ENCODE results near the gene SPARCL1.
"Not testable (repeated sequence)": the region's sequence is repeated elsewhere in the genome, so short reads cannot be mapped to it uniquely, and the experiment has no call there.

Gene SPARCL1

DNA sequence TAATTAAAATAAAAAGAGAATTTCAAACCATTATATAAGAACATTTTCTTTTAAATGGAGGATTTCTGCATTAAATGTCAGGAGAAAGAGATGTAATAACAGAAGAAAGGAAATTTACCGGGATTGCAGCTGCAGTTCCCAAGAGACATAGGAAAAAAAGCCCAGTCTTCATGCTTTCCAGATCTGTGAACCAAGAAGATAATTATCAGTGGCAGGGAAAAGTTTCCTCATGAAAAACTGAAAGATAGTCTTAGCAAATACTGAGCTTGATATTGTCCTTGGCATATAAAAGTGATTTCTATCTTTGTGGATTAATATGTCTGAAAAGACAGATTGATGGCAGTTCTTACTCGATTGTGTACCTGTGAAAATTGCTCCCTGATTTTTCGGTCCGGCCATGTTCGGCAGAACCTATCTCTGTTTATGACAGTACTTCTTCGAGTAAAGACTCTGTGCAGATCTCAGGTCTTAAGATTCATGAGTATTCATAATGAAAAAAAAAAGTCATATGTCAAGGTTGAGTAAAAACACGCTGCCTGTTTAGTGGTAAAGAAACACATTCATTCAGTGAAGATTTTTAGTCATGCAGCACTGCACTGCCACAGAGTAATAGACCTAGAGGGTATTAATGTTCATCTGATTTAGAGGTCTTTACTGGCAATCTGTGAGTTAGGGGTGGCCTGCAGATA lies 29.6 kb downstream of the SPARCL1 start:
- no peak for DNase-seq

DNA sequence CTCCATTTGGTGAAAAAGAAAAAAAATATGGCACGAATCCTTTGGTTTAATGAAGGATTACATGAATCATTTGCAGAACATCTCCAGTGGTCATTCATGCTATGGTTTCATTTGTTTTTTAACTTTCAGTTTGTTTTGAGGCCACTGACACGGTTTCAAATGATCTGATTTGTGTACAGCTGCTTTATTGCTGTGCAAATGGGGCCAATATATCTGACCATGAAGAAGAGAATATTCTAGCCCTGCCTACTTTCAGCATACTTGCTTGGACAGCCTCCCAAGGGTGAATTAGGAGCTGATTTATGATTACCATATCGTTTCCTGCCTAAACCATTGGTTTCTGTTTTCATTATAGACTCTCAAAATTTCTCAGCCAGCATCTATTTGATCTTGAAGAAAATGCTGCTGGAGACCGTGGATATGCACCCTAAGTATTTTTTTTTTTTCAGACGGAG lies 30.7 kb downstream of the SPARCL1 start:
- DNase-seq, result no peak

DNA sequence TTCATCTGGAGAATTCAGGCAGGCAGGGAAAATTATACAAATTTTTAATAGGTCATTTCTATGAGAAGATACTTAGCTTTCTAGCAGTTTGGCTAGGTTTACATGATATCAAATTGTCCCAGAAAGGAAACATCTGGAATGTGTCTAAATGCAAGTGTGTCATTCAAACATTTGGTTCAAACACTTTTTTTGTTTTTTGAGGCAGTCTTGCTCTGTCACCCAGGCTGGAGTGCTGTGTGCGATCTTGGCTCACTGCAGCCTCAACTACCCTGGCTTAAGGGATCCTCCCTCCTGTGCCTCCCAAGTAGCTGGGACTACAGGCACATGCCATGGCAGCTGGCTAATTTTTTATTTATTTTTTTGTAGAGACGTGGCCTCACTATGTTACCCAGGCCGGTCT lies 31.6 kb downstream of the SPARCL1 start:
- no peak for DNase-seq

DNA sequence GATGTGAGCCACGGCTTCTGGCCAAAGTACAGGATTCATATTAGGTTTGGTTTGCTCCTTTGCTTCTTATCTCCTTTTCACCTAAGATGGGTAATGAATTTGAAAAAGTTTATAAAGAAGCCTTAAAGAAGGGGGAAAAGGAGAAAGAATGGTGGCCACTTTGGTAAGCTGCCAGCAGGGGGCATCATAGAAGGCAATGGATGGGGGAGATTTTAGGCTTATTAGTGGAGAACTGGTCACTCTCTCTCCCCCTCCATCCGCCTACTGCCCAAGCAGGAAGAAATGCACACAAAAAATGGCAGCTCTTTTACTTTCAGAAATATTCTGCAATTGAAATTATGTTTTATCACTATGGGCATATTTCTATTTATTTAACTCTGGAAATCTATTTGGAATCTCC lies 32.0 kb downstream of the SPARCL1 start:
- no peak for DNase-seq

DNA sequence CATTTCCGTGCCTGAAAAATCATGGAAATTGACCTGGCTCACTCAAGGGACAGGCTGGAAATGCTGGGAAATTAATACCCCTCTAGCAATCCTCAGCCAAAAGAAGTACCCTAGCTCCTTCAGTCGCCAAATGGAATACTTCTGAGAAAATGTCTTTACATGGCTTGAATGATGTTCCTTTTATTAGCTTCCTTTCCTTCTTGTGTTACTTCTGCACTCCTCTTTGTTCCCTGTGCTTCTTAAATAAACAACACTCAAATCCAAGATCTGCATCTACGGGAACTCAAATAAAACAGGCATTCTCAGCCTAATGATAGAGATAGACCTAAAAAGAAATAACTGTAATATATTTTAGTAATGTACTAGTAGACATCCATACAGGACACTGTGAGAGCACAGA lies 36.1 kb downstream of the SPARCL1 start:
- no peak for DNase-seq

DNA sequence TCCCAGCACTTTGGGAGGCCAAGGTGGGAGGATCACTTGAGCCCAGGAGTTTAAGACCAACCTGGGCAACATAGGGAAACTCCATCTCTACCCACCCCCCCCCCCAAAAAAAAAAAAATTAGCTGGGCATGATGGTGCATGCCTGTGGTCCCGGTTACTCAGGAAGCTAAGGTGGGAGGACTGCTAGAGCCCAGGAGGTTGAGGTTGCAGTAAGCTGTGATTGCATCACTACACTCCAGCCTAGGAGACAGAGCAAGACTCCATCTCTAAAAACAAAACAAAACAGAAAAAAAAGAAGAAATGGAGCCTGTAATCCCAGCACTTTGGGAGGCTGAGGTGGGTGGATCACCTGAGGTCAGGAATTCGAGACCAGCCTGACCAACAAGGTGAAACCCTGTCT lies 37.3 kb downstream of the SPARCL1 start:
- not testable (repeated sequence) for DNase-seq

DNA sequence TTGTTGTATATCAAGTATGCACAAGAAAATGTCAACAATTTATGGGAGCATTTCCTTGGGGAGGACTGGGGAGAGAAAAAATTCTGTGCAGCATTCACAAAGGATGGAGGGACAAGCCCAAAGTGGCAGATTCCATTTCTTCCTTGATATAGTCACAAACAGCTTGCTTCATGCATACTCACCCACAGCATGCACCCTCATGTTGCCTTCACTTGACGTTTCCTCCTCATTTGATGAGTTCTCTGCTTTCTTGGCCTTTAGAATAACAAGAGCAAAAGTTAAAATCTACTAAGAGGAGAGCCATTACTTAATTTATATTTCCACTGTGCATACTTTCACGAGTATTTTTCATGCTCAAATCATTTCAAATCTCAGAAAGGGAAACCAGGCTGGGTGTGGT lies 37.7 kb downstream of the SPARCL1 start:
- DNase-seq, result no peak

DNA sequence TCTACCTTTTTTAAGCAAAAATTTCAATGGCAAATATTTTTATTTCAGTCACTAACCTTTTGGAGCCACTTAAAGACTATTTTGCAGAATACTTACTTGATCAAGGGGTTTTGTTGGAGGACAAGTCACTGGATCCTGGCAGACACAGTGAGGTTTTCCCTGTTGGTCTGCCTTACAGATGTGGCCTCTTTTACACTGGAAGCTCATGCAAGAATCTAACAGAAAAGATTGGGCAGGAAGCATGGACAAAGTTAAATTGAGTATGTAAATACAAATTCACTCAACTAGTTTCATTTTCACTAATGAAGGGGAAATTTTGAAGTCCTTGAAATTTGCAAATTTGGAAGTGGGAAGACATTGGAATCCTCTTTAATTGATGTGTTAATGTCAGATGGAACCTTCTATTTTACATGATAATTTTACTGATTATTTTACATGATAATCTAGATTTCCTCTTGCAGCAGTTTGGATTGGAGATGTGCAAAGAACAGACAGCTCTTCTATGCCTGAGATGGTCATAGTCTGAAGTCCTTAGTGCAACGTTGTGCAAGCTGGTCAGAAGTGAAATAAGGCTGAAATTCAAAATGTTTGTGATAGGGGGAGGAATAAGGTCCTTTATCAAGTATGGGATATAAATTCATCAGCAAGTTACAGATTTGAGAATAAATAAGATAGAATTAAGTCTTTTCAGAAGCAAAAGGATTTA lies 38.4 kb downstream of the SPARCL1 start:
- no peak for DNase-seq

DNA sequence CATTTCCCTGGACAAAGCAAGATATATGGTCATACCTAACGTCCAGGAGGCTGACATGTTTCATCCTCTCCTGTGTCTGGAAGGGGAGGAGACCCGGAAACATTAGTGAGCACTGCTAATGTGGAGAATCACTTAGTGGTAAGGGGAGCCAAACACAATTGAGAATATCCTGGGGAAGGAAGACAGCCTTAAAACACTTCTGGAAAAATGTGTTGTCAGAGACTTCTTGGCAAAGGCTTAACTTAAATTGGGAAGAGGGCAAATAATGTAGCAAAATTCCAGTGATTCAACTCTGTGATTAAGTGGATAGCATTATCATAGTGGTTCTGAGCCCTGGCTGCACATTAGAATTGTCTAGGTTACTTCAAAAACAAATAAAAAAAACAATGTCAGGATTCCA lies 39.5 kb downstream of the SPARCL1 start:
- no peak for DNase-seq

DNA sequence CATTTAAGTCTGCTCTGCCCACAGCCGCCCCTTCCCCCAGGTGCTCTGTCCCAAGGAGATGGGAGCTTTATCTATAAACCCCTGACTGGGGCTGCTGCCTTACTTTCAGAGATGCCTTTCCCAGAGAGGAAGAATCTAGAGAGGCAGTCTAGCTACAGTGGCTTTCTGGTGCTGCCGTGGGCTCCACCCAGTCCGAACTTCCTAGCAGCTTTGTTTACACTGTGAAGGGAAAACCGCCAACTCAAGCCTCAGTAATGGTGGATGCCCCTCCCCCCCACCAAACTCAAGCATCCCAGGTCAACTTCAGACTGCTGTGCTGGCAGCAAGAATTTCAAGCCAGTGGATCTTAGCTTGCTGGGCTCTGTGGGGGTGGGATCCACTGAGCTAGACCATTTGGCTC lies 40.5 kb downstream of the SPARCL1 start:
- not testable (repeated sequence) for DNase-seq

DNA sequence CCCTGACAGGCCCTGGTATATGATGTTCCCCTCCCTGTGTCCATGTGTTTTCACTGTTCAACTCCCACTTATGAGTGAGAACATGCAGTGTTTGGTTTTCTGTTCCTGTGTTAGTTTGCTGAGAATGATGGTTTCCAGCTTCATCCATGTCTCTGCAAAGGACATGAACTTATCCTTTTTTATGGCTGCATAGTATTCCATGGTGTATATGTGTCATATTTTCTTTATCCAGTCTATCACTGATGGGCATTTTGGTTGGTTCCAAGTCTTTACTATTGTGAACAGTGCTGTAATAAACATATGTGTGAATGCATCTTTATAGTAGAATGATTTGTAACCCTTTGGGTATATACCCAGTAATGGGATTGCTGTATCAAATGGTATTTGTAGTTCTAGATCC lies 45.9 kb downstream of the SPARCL1 start:
- not testable (repeated sequence) for DNase-seq

DNA sequence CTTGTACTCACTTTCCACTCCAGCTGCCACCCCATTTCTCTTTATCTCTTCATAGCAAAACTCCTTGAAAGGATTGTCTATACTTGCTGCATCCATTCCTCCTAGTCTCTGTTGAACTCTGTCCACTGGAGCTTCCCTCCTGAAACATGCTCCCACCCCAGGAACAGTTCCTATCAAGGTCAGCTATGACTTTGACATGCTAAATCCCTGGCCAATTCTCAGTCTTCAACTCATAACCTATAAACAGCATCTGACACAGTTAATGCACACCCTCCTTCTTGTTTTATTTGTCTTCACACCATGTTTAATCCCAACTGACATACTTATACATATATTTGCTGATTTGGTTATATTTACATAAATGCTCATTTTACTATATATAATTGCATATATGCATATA lies 47.8 kb downstream of the SPARCL1 start:
- DNase-seq, result no peak

DNA sequence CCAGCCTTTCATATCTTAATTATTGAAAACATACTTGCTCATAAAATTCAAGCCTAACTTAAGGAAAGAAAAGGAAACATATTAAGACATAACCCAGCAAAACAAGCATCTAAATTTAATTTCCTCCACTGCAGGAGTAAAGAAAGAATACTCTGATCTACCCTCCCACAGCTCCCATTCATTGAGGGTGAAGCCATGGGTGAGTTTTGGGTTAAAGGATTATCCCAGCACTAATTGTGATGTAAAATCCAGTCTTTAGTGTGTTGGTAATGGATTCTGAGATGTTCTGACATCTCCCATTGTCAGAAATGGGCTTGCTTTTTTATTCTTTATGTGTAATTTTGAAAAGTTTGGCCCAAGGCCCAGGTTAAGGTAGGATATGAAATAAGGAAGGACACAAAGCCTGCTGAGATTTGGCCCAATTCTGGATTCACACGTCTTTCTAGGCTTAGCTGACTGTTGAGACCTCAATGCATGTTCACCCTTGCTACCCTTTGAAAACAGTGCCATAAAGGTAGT lies 50.4 kb downstream of the SPARCL1 start:
- no peak for DNase-seq

DNA sequence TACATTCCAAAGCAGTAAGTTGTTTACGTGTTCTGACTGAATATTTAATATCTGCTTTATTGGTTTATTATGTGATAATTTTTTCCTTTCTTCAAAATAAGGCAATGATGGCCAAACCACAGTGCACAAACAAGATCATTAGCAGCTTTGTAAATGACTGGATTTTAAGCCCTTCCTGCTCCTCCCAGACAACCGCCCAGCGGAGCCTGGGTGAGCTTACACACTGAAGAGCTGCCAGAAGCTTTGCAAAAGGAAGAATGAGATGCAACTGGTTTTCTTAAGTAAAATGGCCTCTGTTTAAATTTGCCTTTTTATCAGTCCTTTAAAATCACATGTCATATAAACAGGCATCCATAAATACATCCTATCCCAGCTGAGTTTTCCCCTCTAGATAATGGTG lies 52.2 kb downstream of the SPARCL1 start:
- no peak for DNase-seq

DNA sequence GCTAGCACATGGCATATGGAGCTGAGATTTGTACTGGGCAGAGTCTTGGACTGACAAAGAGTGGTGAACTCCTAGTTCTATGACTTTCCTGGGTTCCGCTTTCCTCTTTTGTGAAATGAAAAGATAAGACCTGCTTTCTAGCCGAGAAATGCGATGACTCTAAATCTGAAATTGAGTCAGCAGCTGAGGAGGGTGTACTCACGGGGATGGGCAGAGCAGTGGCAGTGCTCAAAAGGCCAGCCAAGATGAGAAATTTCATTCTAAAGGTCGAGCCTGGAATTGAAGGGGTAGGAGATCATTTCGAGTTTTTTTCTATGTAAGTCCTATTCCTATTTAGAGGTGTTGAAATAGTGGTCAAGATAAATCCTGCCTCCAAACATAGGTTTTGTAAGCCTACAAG lies 59.8 kb downstream of the SPARCL1 start:
- DNase-seq, result no peak

DNA sequence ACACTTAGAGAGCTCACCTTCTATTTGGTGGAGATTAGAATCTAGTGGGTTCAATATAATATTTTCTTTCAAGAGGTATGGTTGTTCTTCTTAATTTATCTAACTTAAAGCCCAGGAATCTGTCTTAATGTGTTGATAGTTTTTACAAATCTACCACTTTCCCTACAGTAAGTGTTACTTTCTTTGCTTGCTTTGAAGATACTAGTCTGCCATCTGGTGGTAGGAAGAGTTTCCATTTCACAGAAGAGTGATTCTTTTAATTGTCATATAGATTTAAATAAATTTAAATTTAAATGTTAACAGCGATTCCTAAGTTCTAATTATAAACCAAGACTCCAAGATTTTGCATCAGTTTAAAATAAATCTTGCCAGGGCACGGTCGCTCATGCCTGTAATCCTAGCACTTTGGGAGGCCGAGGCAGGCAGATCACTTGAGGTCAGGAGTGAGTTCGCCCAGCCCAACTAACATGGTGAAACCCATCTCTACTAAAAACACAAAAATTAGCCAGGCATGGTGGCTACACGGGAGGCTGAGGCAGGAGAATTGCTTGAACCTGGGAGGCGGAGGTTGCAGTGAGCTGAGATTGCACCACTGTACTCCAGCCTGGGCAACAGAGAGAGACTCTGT lies 63.3 kb downstream of the SPARCL1 start:
- no peak for DNase-seq

DNA sequence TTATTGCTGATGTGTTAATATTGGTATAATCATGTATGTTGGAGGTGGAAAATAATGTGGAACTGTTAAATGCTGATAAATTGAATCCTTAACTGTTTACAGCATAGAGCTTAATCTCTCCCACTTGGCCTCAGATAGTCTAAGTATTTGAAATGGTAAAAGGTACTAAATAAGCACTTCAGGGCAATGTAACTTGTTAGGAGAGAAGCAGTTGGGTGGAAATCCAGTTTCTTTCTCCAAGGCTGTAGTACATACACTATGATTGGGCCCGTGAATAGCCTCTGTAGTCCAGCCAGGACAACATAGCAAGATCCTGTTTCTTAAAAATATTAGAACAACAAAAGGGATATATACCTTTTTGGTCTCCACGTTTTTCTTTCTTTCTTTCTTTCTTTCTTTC lies 67.1 kb downstream of the SPARCL1 start:
- DNase-seq, result no peak

DNA sequence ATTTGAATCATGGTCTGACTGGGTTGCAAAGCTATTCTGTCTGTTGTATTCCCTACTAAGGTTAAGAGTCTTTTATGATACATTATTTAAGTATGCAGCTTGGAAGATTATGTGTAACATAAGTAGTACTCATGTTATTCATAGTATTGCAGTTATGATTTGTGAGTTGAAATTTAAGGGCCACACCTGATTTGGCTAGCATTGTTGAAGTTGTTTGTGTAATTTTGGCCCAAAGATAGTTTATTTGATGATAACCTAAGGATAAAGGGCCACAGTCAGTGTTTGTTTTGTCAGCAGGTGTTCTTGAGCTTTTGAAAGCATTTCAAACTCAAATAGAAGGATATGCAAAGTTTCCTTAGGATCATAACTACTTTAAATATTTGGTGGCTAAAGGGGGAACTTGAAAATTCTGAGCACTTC lies 67.9 kb downstream of the SPARCL1 start:
- DNase-seq, result no peak

DNA sequence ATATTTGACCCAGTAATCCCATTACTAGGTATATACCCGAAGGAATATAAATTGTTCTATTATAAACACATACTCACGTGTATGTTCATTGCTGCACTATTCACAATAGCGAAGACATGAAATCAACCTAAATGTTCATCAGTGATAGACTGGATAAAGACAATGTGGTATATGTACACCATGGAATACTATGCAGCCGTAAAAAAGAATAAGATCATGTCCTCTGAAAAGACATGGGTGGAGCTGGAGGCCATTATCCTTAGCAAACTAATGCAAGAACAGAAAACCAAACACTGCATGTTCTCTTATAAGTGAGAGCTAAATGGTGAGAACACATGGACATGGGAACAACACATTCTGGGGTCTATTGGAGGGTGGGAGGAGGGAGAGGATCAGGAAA lies 70.3 kb downstream of the SPARCL1 start:
- no peak for DNase-seq

DNA sequence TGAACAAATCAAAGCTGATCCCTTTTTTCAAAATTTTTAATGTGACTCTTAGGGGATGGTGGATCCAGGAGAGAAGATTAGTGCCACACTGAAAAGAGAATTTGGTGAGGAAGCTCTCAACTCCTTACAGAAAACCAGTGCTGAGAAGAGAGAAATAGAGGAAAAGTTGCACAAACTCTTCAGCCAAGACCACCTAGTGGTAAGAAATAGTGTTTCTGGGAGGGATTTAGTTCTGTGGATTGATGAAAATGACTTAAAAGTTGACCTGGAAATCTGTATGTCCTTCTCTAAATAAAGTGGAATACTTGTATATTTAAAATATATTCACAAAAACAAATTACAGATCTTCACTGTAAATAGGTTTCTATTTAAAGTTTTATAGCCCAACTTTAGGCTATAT lies 77.6 kb downstream of the SPARCL1 start:
- no peak for DNase-seq

DNA sequence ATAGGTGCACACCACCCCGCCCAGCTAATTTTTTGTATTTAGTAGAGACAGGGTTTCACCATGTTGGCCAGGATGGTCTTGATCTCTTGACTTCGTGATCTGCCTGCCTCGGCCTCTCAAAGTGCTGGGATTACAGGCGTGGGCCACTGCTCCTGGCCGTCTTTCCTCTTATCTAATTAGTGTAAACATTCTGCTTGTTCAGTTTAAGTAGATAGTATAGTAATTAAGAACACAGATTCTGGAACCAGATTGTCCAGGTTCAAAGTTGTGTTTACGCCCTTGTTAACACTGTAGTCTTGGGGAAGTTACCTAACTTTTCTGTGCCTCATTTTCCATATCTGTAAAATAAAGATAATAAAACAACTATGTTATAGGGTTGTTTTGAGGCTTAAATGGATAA lies 82.8 kb downstream of the SPARCL1 start:
- not testable (repeated sequence) for DNase-seq

DNA sequence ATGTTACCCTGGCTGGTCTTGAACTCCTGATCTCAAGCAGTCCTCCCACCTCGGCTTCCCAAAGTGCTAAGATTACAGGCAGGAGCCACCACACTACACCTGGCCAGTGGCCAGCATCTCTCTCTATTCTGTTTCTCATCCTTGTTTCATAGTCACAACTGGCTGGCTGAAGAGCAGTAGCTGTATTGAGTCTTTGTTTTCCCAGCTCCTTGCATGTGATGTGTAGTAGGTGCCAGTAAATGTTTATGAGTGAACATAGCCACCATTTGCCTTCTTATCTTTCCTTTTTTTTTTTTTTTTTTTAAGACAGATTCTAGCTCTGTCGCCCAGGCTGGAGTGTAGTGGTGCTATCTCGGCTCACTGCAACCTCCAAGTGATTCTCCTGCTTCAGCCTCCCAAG lies 83.2 kb downstream of the SPARCL1 start:
- DNase-seq, result no peak

DNA sequence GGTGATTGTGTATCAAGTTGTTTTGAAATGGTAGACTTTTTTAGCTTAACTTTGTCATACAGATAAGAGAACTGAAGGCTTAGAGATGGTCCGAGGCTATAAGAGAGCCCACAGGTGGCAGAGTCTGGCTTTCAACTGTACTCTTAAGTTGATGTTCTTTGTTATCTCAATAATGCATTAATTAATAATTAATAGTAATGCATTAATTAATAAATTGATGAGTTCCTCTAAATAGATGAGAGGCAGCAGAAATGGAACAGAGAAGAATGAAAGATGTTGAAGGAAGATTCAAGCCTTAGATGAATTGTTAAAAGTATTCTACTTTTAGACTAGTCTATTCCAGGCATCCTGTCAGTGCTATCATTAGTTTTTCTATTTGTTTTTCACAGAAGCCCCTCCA lies 84.4 kb downstream of the SPARCL1 start:
- no peak for DNase-seq

DNA sequence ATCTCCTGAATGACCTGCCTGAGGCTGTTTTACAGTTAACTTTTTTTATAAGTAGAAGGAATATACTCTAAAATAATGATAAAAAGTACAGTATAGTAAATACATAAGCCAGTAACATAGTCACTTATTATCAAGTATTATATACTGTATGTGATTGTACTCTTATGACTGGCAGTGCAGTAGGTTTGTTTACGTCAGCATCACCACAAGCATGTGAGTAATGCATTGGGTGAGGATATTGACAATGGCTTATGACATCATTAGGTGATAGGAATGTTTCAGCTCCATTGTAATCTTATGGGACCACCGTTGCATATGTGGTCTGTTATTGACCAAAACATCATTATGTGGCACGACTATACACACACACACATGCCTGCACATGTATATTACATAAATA lies 86.3 kb downstream of the SPARCL1 start:
- no peak for DNase-seq

Data from NCI-H2171 (cell line).